ENCODE results near the gene THAP10.

THAP10 gene

GRCh38 chr15:70920981-70921696, 28.9 kb upstream of the THAP10 start:
- Histone ChIP-seq H3K4me1 (ENCODE audit: control insufficient read depth in 1 of 2, insufficient read depth in 2 of 2, low read length in 2 of 2) (no peaks in the 10 kb centered on the region), H3K36me3 (ENCODE audit: control insufficient read depth in 1 of 2, insufficient read depth in 2 of 2, low read length in 2 of 2) (no peaks in the 10 kb centered on the region), H3K9ac (ENCODE audit: low read depth in 1 of 2, low read length in 2 of 2) (no peak overlapping the region), H3K9me3 (ENCODE audit: control insufficient read depth in 1 of 2, low read length in 2 of 2) (peaks cover 0 to 8% of the 10 kb centered on the region in 2 donors), H3K27ac (ENCODE audit: low read depth, low read length) (no peak overlapping the region), H3K4me3 (ENCODE audit: low read depth in 1 of 2, low read length in 2 of 2) (no peak overlapping the region), H3K27me3 (ENCODE audit: control insufficient read depth in 1 of 2, insufficient read depth in 2 of 2, low read length in 2 of 2) (no peaks in the 10 kb centered on the region)

- Histone ChIP-seq H3K27ac (ENCODE audit: low read depth, low read length) (no peak overlapping the region), H3K36me3 (ENCODE audit: control insufficient read depth in 1 of 2, insufficient read depth in 2 of 2, low read length in 2 of 2) (no peaks in the 10 kb centered on the region), H3K4me3 (ENCODE audit: low read depth in 1 of 2, low read length in 2 of 2) (no peak overlapping the region), H3K27me3 (ENCODE audit: control insufficient read depth in 1 of 2, insufficient read depth in 2 of 2, low read length in 2 of 2) (no peaks in the 10 kb centered on the region), H3K9ac (ENCODE audit: low read depth in 1 of 2, low read length in 2 of 2) (no peak overlapping the region), H3K4me1 (ENCODE audit: control insufficient read depth in 1 of 2, insufficient read depth in 2 of 2, low read length in 2 of 2) (no peaks in the 10 kb centered on the region), H3K9me3 (ENCODE audit: control insufficient read depth in 1 of 2, low read length in 2 of 2) (peaks cover 0 to 8% of the 10 kb centered on the region in 2 donors)
These were observed 25.7 kb upstream of the THAP10 start for GRCh38 chr15:70917955-70918354.

- H3K27me3 ChIP-seq (ENCODE audit: control insufficient read depth in 1 of 2, insufficient read depth in 2 of 2, low read length in 2 of 2) = no peaks in the 10 kb centered on the region
- no peak overlapping the region for H3K9ac ChIP-seq (ENCODE audit: low read depth in 1 of 2, low read length in 2 of 2)
- no peak overlapping the region for H3K27ac ChIP-seq (ENCODE audit: low read depth, low read length)
- no peak overlapping the region for H3K4me3 ChIP-seq (ENCODE audit: low read depth in 1 of 2, low read length in 2 of 2)
- no peaks in the 10 kb centered on the region for H3K36me3 ChIP-seq (ENCODE audit: control insufficient read depth in 1 of 2, insufficient read depth in 2 of 2, low read length in 2 of 2)
- peaks cover 0 to 8% of the 10 kb centered on the region in 2 donors for H3K9me3 ChIP-seq (ENCODE audit: control insufficient read depth in 1 of 2, low read length in 2 of 2)
- H3K4me1 ChIP-seq (ENCODE audit: control insufficient read depth in 1 of 2, insufficient read depth in 2 of 2, low read length in 2 of 2) = no peaks in the 10 kb centered on the region
These were observed 24.3 kb upstream of the THAP10 start for GRCh38 chr15:70916531-70916930.

GRCh38 chr15:70912187-70912586, 20.0 kb upstream of the THAP10 start:
- Histone ChIP-seq H3K9me3 (ENCODE audit: control insufficient read depth in 1 of 2, low read length in 2 of 2) (peaks cover 12 to 22% of the 10 kb centered on the region in 2 donors), H3K27me3 (ENCODE audit: control insufficient read depth in 1 of 2, insufficient read depth in 2 of 2, low read length in 2 of 2) (no peaks in the 10 kb centered on the region), H3K36me3 (ENCODE audit: control insufficient read depth in 1 of 2, insufficient read depth in 2 of 2, low read length in 2 of 2) (peaks cover 0 to 3% of the 10 kb centered on the region in 2 donors), H3K4me3 (ENCODE audit: low read depth in 1 of 2, low read length in 2 of 2) (no peak overlapping the region), H3K9ac (ENCODE audit: low read depth in 1 of 2, low read length in 2 of 2) (no peak overlapping the region), H3K4me1 (ENCODE audit: control insufficient read depth in 1 of 2, insufficient read depth in 2 of 2, low read length in 2 of 2) (no peaks in the 10 kb centered on the region), H3K27ac (ENCODE audit: low read depth, low read length) (no peak overlapping the region)

- peaks cover 3 to 5% of the 10 kb centered on the region in 2 donors for H3K36me3 ChIP-seq (ENCODE audit: control insufficient read depth in 1 of 2, insufficient read depth in 2 of 2, low read length in 2 of 2)
- no peaks in the 10 kb centered on the region for H3K4me1 ChIP-seq (ENCODE audit: control insufficient read depth in 1 of 2, insufficient read depth in 2 of 2, low read length in 2 of 2)
- no peak overlapping the region for H3K27ac ChIP-seq (ENCODE audit: low read depth, low read length)
- no peak overlapping the region for H3K9ac ChIP-seq (ENCODE audit: low read depth in 1 of 2, low read length in 2 of 2)
- peaks cover 14 to 23% of the 10 kb centered on the region in 2 donors for H3K9me3 ChIP-seq (ENCODE audit: control insufficient read depth in 1 of 2, low read length in 2 of 2)
- H3K27me3 ChIP-seq (ENCODE audit: control insufficient read depth in 1 of 2, insufficient read depth in 2 of 2, low read length in 2 of 2) = no peaks in the 10 kb centered on the region
- no peak overlapping the region for H3K4me3 ChIP-seq (ENCODE audit: low read depth in 1 of 2, low read length in 2 of 2)
These were observed 18.7 kb upstream of the THAP10 start for GRCh38 chr15:70910958-70911357.

- Histone ChIP-seq H3K4me3 (ENCODE audit: low read depth in 1 of 2, low read length in 2 of 2) (no peak overlapping the region), H3K27ac (ENCODE audit: low read depth, low read length) (no peak overlapping the region), H3K9ac (ENCODE audit: low read depth in 1 of 2, low read length in 2 of 2) (no peak overlapping the region), H3K9me3 (ENCODE audit: control insufficient read depth in 1 of 2, low read length in 2 of 2) (peaks cover 14 to 23% of the 10 kb centered on the region in 2 donors), H3K36me3 (ENCODE audit: control insufficient read depth in 1 of 2, insufficient read depth in 2 of 2, low read length in 2 of 2) (peaks cover 3 to 5% of the 10 kb centered on the region in 2 donors), H3K27me3 (ENCODE audit: control insufficient read depth in 1 of 2, insufficient read depth in 2 of 2, low read length in 2 of 2) (no peaks in the 10 kb centered on the region), H3K4me1 (ENCODE audit: control insufficient read depth in 1 of 2, insufficient read depth in 2 of 2, low read length in 2 of 2) (no peaks in the 10 kb centered on the region)
These were observed 15.7 kb upstream of the THAP10 start for GRCh38 chr15:70907784-70908471.

- H3K9me3 ChIP-seq (ENCODE audit: control insufficient read depth in 1 of 2, low read length in 2 of 2) = peaks cover 14 to 23% of the 10 kb centered on the region in 2 donors
- no peak overlapping the region for H3K27ac ChIP-seq (ENCODE audit: low read depth, low read length)
- no peak overlapping the region for H3K4me3 ChIP-seq (ENCODE audit: low read depth in 1 of 2, low read length in 2 of 2)
- no peak overlapping the region for H3K9ac ChIP-seq (ENCODE audit: low read depth in 1 of 2, low read length in 2 of 2)
- H3K4me1 ChIP-seq (ENCODE audit: control insufficient read depth in 1 of 2, insufficient read depth in 2 of 2, low read length in 2 of 2) = peaks cover 0 to 3% of the 10 kb centered on the region in 2 donors
- H3K36me3 ChIP-seq (ENCODE audit: control insufficient read depth in 1 of 2, insufficient read depth in 2 of 2, low read length in 2 of 2) = peaks cover 3 to 5% of the 10 kb centered on the region in 2 donors
- no peaks in the 10 kb centered on the region for H3K27me3 ChIP-seq (ENCODE audit: control insufficient read depth in 1 of 2, insufficient read depth in 2 of 2, low read length in 2 of 2)
These were observed 14.6 kb upstream of the THAP10 start for GRCh38 chr15:70906842-70907241.

- H3K36me3 ChIP-seq (ENCODE audit: control insufficient read depth in 1 of 2, insufficient read depth in 2 of 2, low read length in 2 of 2) = peaks cover 2 to 3% of the 10 kb centered on the region in 2 donors
- H3K27me3 ChIP-seq (ENCODE audit: control insufficient read depth in 1 of 2, insufficient read depth in 2 of 2, low read length in 2 of 2) = no peaks in the 10 kb centered on the region
- H3K4me1 ChIP-seq (ENCODE audit: control insufficient read depth in 1 of 2, insufficient read depth in 2 of 2, low read length in 2 of 2) = peaks cover 0 to 3% of the 10 kb centered on the region in 2 donors
- H3K9ac ChIP-seq (ENCODE audit: low read depth in 1 of 2, low read length in 2 of 2) = no peak overlapping the region
- H3K4me3 ChIP-seq (ENCODE audit: low read depth in 1 of 2, low read length in 2 of 2) = no peak overlapping the region
- no peak overlapping the region for H3K27ac ChIP-seq (ENCODE audit: low read depth, low read length)
- peaks cover 1 to 4% of the 10 kb centered on the region in 2 donors for H3K9me3 ChIP-seq (ENCODE audit: control insufficient read depth in 1 of 2, low read length in 2 of 2)
These were observed 9.9 kb upstream of the THAP10 start for GRCh38 chr15:70902107-70902506.

GRCh38 chr15:70892912-70893560, 803 bp upstream of the THAP10 start:
- Histone ChIP-seq H3K27ac (ENCODE audit: low read depth, low read length) (peak overlapping the region; percentile 41), H3K4me3 (ENCODE audit: low read depth in 1 of 2, low read length in 2 of 2) (peak overlapping the region; percentile 82 to 87), H3K9ac (ENCODE audit: low read depth in 1 of 2, low read length in 2 of 2) (peak overlapping the region; percentile 62 to 68), H3K27me3 (ENCODE audit: control insufficient read depth in 1 of 2, insufficient read depth in 2 of 2, low read length in 2 of 2) (no peaks in the 10 kb centered on the region), H3K4me1 (ENCODE audit: control insufficient read depth in 1 of 2, insufficient read depth in 2 of 2, low read length in 2 of 2) (peaks cover 6 to 9% of the 10 kb centered on the region in 2 donors), H3K9me3 (ENCODE audit: control insufficient read depth in 1 of 2, low read length in 2 of 2) (no peaks in the 10 kb centered on the region), H3K36me3 (ENCODE audit: control insufficient read depth in 1 of 2, insufficient read depth in 2 of 2, low read length in 2 of 2) (no peaks in the 10 kb centered on the region)

- Histone ChIP-seq H3K27ac (ENCODE audit: low read depth, low read length) (no peak overlapping the region), H3K9ac (ENCODE audit: low read depth in 1 of 2, low read length in 2 of 2) (no peak overlapping the region), H3K9me3 (ENCODE audit: control insufficient read depth in 1 of 2, low read length in 2 of 2) (no peaks in the 10 kb centered on the region), H3K4me3 (ENCODE audit: low read depth in 1 of 2, low read length in 2 of 2) (no peak overlapping the region), H3K4me1 (ENCODE audit: control insufficient read depth in 1 of 2, insufficient read depth in 2 of 2, low read length in 2 of 2) (no peaks in the 10 kb centered on the region), H3K36me3 (ENCODE audit: control insufficient read depth in 1 of 2, insufficient read depth in 2 of 2, low read length in 2 of 2) (no peaks in the 10 kb centered on the region), H3K27me3 (ENCODE audit: control insufficient read depth in 1 of 2, insufficient read depth in 2 of 2, low read length in 2 of 2) (no peaks in the 10 kb centered on the region)
These were observed 9.9 kb downstream of the THAP10 start for GRCh38 chr15:70882361-70882760.
